B cell (primary cell): ENCODE results near the gene GCNT4. TPM values are rescaled to one million over a fixed set of nuclear protein-coding genes. Genes with fewer than 3 reads are reported as not detected.

Experiments used
- ATAC-seq: fragments of 200-7000 bp; cut with Tn5 transposase; one replicate; pipeline ENCODE4 v1.10.0; 2021; ENCODE audit warnings: low read depth, mild to moderate bottlenecking, moderate number of reproducible peaks, moderate library complexity
- CTCF ChIA-PET: fragments of 350-600 bp; sonication (Branson Sonifier 250); formaldehyde crosslinking; loops from one replicate; lab custom pipeline; 2021; ENCODE audit warnings: antibody characterized with exemption, inconsistent platforms; lab: Charles Lee
- POLR2A ChIA-PET: fragments of 350-600 bp; sonication (Branson Sonifier 250); formaldehyde crosslinking; loops from one replicate; lab custom pipeline; 2021; ENCODE audit warnings: antibody characterized with exemption; lab: Charles Lee
- DNase-seq: peaks from one replicate; pipeline ENCODE4 v3.0.0; 2013
- H2AFZ ChIP-seq: 2 replicates; pipeline ENCODE4 v1.6.1; 2012; ENCODE audit warnings: mild to moderate bottlenecking, low read depth, low read length; ENCODE audit not compliant: insufficient read depth, poor library complexity, severe bottlenecking
- H3K27ac ChIP-seq, 2 donors: 1 replicate in 1 of 2; 2 replicates in 1 of 2; pipeline ENCODE4 v1.5.1; 2012 to 2013; ENCODE audit warnings: low read length in 2 of 2, mild to moderate bottlenecking in 2 of 2, moderate library complexity in 1 of 2
- H3K27me3 ChIP-seq, 4 experiments: fragments of 200-600 bp in 1 of 4; sonication (generic) in 1 of 4; replicated peaks in 1 of 4; 1 replicate in 2 of 4; 2 replicates in 2 of 4; pipeline versions ENCODE4 v1.6.1 to v1.7.0; 2013 to 2016; ENCODE audit warnings: low read length in 3 of 4, mild to moderate bottlenecking in 2 of 4, mixed read lengths in 1 of 4, moderate library complexity in 1 of 4; ENCODE audit not compliant: insufficient read depth in 4 of 4, control insufficient read depth in 3 of 4; ENCODE audit errors: control extremely low read depth in 1 of 4
- H3K36me3 ChIP-seq, 2 experiments: replicated peaks in 1 of 2; 1 replicate in 1 of 2; 2 replicates in 1 of 2; pipeline versions ENCODE4 v1.6.1 to v1.7.1; 2013; ENCODE audit warnings: low read length in 1 of 2; ENCODE audit not compliant: insufficient read depth in 2 of 2, control insufficient read depth in 1 of 2; ENCODE audit errors: control extremely low read depth in 1 of 2, extremely low read depth in 1 of 2
- H3K4me1 ChIP-seq, 2 donors: fragments of 200-600 bp in 1 of 2; sonication (generic) in 1 of 2; 1 replicate in 1 of 2; 2 replicates in 1 of 2; pipeline versions ENCODE4 v1.5.1 to v1.6.1; 2013 to 2017; ENCODE audit warnings: low read length in 2 of 2; ENCODE audit not compliant: control insufficient read depth in 2 of 2, insufficient read depth in 2 of 2
- H3K4me2 ChIP-seq: replicated peaks from 2 replicates; pipeline ENCODE3; 2012; ENCODE audit warnings: mild to moderate bottlenecking, low read depth, low read length; ENCODE audit not compliant: poor library complexity, severe bottlenecking
- H3K4me3 ChIP-seq, 5 experiments: fragments of 200-600 bp in 1 of 5; sonication (generic) in 1 of 5; 1 replicate in 3 of 5; 2 replicates in 2 of 5; pipeline versions ENCODE4 v1.5.1 to v1.7.0; 2011 to 2016; ENCODE audit warnings: low read length in 4 of 5, mild to moderate bottlenecking in 4 of 5, low read depth in 2 of 5, control low read depth in 1 of 5, moderate library complexity in 1 of 5; ENCODE audit not compliant: insufficient read depth in 1 of 5; ENCODE audit errors: control extremely low read depth in 1 of 5, extremely low read depth in 1 of 5
- H3K79me2 ChIP-seq: fragments of 200-600 bp; sonication (generic); one replicate; pipeline ENCODE4 v1.6.0; 2016; ENCODE audit warnings: low read length; ENCODE audit not compliant: control insufficient read depth, insufficient read depth
- H3K9ac ChIP-seq: fragments of 200-600 bp; sonication (generic); 2 replicates; pipeline ENCODE4 v1.6.1; 2017; ENCODE audit warnings: mild to moderate bottlenecking, low read length, moderate library complexity
- H3K9me3 ChIP-seq, 3 donors: one replicate each; pipeline versions ENCODE4 v1.6.1 to v1.7.1; 2013; ENCODE audit warnings: low read length in 2 of 3; ENCODE audit not compliant: control insufficient read depth in 2 of 3, insufficient read depth in 1 of 3; ENCODE audit errors: control extremely low read depth in 1 of 3
- H4K20me1 ChIP-seq: 2 replicates; pipeline ENCODE4 v1.6.0; 2012; ENCODE audit warnings: mild to moderate bottlenecking, low read length; ENCODE audit not compliant: insufficient read depth, control insufficient read depth, poor library complexity, severe bottlenecking
- H3K27ac Mint-ChIP-seq: one replicate; pipeline ENCODE4 v1.8.0; 2021; ENCODE audit warnings: mixed read lengths
- H3K27me3 Mint-ChIP-seq: one replicate; pipeline ENCODE4 v1.8.0; 2021; ENCODE audit warnings: mixed read lengths
- H3K4me1 Mint-ChIP-seq: one replicate; pipeline ENCODE4 v1.8.0; 2021; ENCODE audit warnings: mixed read lengths
- H3K4me3 Mint-ChIP-seq: one replicate; pipeline ENCODE4 v1.8.0; 2021; ENCODE audit warnings: mixed read lengths
- H3K9me3 Mint-ChIP-seq: one replicate; pipeline ENCODE4 v1.8.0; 2022; ENCODE audit warnings: mixed read lengths; ENCODE audit not compliant: insufficient read depth
- EZH2 ChIP-seq: IDR thresholded peaks from 2 replicates; pipeline ENCODE4 v1.6.1; 2012; ENCODE audit warnings: borderline replicate concordance, low read depth, mild to moderate bottlenecking, moderate library complexity, low read length; ENCODE audit not compliant: insufficient read depth, poor library complexity, severe bottlenecking
- WGBS: methylation state at CpG from one replicate; pipeline ENCODE4 v1.1.5; 2013; ENCODE audit warnings: missing lambda C conversion rate; ENCODE audit not compliant: insufficient coverage; 5-methylcytosine and 5-hydroxymethylcytosine counted together
- intact Hi-C: fragments of 100-400 bp; cut with micrococcal nuclease; formaldehyde crosslinking; loops from one replicate; pipeline ENCODE4 v1.10.0; 2022
- polyA plus RNA-seq: library from polyadenylated mRNA; depleted of rRNA; stranded (reverse); fragments of >200 nt; gene quantifications from 2 replicates; pipeline ENCODE4 v1.2.3, GENCODE V29; 2012
- total RNA-seq, 2 donors: library from RNA; stranded (reverse); fragments of 120-200 nt in 1 of 2; gene quantifications; 1 replicate in 1 of 2; 2 replicates in 1 of 2; pipeline versions ENCODE4 v1.2.3 to v1.2.4, GENCODE V29; 2013 to 2022
- TF ChIP-seq, protein P1 (sequence below): fragments of 200-600 bp; IDR thresholded peaks from one replicate; pipeline ENCODE4 v1.8.0; 2022; ENCODE audit warnings: antibody characterized with exemption, mild to moderate bottlenecking

The GCNT4 gene
- total and polyA plus RNA-seq, 2 donors (not counting 1 experiment from before 2014, with no cell fraction given) = 0.01 TPM; not detected in 1

DNA sequence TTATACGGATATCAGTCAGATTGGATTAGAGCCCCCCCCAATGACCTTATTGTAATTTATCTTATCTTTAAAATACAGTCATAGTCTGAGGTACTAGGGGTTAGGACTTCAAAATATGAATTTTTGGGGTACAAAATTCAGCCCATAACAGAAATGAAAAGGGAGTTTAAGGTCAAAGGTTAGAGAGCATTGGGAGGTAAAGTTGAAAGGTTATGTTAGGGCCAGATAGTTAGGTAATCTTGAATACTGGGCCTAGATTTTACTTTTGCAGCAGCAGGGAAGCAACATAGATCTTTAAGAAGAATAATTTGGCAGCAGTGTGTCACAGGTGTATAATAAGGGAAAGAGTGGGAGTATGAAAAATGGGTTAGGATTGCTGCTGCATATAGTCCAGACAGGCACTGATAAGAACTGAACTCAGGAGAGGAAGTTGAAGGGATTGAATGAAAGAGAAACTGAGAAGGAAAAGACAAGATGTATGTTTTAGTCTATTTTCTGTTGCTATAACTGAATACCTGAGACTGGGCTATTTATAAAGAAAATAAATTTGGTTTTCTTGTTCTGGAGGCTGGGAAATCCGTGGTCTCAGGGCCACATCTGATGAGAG, 10.7 kb upstream of the GCNT4 start:
- Histone ChIP-seq H3K36me3 (no peaks in the 10 kb centered on the region), H3K27ac (no peak overlapping the region), H2AFZ (no peak overlapping the region), H3K4me1 (no peaks in the 10 kb centered on the region), H3K4me2 (no peak overlapping the region), H3K4me3 (no peak overlapping the region), H3K9me3 (no peaks in the 10 kb centered on the region), H4K20me1 (no peaks in the 10 kb centered on the region), H3K27me3 (no peaks in the 10 kb centered on the region), H3K9ac (no peak overlapping the region), H3K79me2 (no peaks in the 10 kb centered on the region)
- WGBS = 58% methylated on average over 1 of the region's 2 CpGs
- no peak overlapping the region for H3K4me3 Mint-ChIP-seq
- TF ChIP-seq, protein P1, sequence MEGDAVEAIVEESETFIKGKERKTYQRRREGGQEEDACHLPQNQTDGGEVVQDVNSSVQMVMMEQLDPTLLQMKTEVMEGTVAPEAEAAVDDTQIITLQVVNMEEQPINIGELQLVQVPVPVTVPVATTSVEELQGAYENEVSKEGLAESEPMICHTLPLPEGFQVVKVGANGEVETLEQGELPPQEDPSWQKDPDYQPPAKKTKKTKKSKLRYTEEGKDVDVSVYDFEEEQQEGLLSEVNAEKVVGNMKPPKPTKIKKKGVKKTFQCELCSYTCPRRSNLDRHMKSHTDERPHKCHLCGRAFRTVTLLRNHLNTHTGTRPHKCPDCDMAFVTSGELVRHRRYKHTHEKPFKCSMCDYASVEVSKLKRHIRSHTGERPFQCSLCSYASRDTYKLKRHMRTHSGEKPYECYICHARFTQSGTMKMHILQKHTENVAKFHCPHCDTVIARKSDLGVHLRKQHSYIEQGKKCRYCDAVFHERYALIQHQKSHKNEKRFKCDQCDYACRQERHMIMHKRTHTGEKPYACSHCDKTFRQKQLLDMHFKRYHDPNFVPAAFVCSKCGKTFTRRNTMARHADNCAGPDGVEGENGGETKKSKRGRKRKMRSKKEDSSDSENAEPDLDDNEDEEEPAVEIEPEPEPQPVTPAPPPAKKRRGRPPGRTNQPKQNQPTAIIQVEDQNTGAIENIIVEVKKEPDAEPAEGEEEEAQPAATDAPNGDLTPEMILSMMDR = no peak
- TF ChIP-seq EZH2 = no peak
- H3K4me1 Mint-ChIP-seq = no peaks in the 10 kb centered on the region
- H3K27me3 Mint-ChIP-seq = peaks cover 13% of the 10 kb centered on the region
- ChIA-PET CTCF (no interaction called here), POLR2A (no interaction called here)
- no peak overlapping the region for H3K27ac Mint-ChIP-seq
- no peaks in the 10 kb centered on the region for H3K9me3 Mint-ChIP-seq
- ATAC-seq (no peak), DNase-seq (no peak)
- intact Hi-C loops = no loop called here

DNA sequence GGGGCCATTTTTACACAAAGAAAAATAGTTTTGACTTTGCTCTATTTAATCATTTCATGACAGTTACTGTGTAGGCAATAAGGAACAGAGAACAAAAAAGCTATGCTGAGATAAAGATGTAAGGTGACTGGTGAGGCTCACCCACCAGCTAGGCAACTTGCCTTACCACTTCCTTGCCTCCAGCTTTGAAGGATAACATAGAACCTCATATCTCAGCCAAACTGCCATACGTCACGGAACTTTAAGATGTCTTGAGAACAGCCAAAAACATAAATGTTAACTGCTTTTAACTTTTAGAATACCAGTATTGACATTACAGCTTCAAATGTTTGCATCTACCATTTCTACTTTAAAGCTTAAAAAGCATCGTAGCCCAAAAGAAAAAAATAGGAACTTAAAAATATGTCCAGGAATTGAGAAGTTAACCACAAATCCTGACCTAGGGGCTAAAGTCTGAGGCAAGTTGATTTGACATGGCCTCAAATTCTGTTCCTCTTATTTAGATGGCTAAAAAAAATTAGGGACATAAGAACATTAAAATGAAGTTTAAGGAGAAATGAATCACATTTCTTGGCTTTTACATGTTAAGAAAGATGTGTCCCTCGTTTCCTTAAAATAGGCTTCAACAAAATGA, 7.7 kb upstream of the GCNT4 start:
- Histone ChIP-seq H3K27ac (no peak overlapping the region), H3K4me1 (no peaks in the 10 kb centered on the region), H2AFZ (no peak overlapping the region), H3K79me2 (no peaks in the 10 kb centered on the region), H3K4me2 (no peak overlapping the region), H3K9me3 (no peaks in the 10 kb centered on the region), H3K27me3 (peaks cover 0 to 11% (median 2%) of the 10 kb centered on the region in 4 experiments), H3K4me3 (no peak overlapping the region), H3K9ac (no peak overlapping the region), H3K36me3 (no peaks in the 10 kb centered on the region), H4K20me1 (no peaks in the 10 kb centered on the region)
- CTCF ChIA-PET = no interaction called here
- ATAC-seq (no peak), DNase-seq (no peak)
- Mint-ChIP-seq H3K27ac (no peak overlapping the region), H3K27me3 (peaks cover 35% of the 10 kb centered on the region), H3K9me3 (no peaks in the 10 kb centered on the region), H3K4me1 (no peaks in the 10 kb centered on the region), H3K4me3 (no peak overlapping the region)
- TF ChIP-seq, protein P1 = no peak
- TF ChIP-seq EZH2 = no peak
- WGBS = 0% methylated on average over 2 of the region's 4 CpGs
- intact Hi-C loops = no loop called here
- POLR2A ChIA-PET = no interaction called here
